ENCODE measurements around the gene IL18R1. TPM values are rescaled to one million over a fixed set of nuclear protein-coding genes. Genes with fewer than 3 reads are reported as not detected.

IL18R1 gene
- total RNA-seq, 1 donor: 4.0 TPM

GRCh38 chr2:102428573-102428972, 73.0 kb downstream of the IL18R1 start:
- Histone ChIP-seq H3K9me3 (ENCODE audit: low read depth, low read length) (no peaks in the 10 kb centered on the region), H3K27me3 (ENCODE audit: insufficient read depth, low read length) (peaks cover 3% of the 10 kb centered on the region), H3K36me3 (ENCODE audit: insufficient read depth, low read length) (no peaks in the 10 kb centered on the region), H3K4me2 (ENCODE audit: insufficient read depth, low read length) (no peak overlapping the region), H4K20me1 (ENCODE audit: insufficient read depth, low read length) (no peaks in the 10 kb centered on the region), H3K27ac (ENCODE audit: low read depth, low read length) (no peak overlapping the region), H3K4me1 (ENCODE audit: insufficient read depth, low read length) (no peaks in the 10 kb centered on the region), H3K4me3 (ENCODE audit: insufficient read depth, low read length) (no peak overlapping the region), H3K79me2 (ENCODE audit: insufficient read depth, low read length) (no peaks in the 10 kb centered on the region), H2AFZ (ENCODE audit: low read length) (no peak overlapping the region)
- TF ChIP-seq CTCF (IDR thresholded peaks at IDR 0.05; ENCODE audit: extremely low read depth, low read depth, low read length): no peak
- no peak for DNase-seq (ENCODE audit: insufficient read length, low spot score, missing footprints)

- Histone ChIP-seq H2AFZ (ENCODE audit: low read length) (no peak overlapping the region), H3K36me3 (ENCODE audit: insufficient read depth, low read length) (no peaks in the 10 kb centered on the region), H4K20me1 (ENCODE audit: insufficient read depth, low read length) (no peaks in the 10 kb centered on the region), H3K4me2 (ENCODE audit: insufficient read depth, low read length) (no peak overlapping the region), H3K9me3 (ENCODE audit: low read depth, low read length) (no peaks in the 10 kb centered on the region), H3K27ac (ENCODE audit: low read depth, low read length) (no peak overlapping the region), H3K4me1 (ENCODE audit: insufficient read depth, low read length) (no peaks in the 10 kb centered on the region), H3K27me3 (ENCODE audit: insufficient read depth, low read length) (peaks cover 3% of the 10 kb centered on the region), H3K4me3 (ENCODE audit: insufficient read depth, low read length) (no peak overlapping the region), H3K79me2 (ENCODE audit: insufficient read depth, low read length) (no peaks in the 10 kb centered on the region)
- DNase-seq (ENCODE audit: insufficient read length, low spot score, missing footprints): no peak
- TF ChIP-seq CTCF (IDR thresholded peaks at IDR 0.05; ENCODE audit: extremely low read depth, low read depth, low read length): no peak
Observed at GRCh38 chr2:102432386-102432785, 76.8 kb downstream of the IL18R1 start.

GRCh38 chr2:102433973-102434654, 78.5 kb downstream of the IL18R1 start:
- Histone ChIP-seq H3K9me3 (ENCODE audit: low read depth, low read length) (no peaks in the 10 kb centered on the region), H3K79me2 (ENCODE audit: insufficient read depth, low read length) (no peaks in the 10 kb centered on the region), H3K36me3 (ENCODE audit: insufficient read depth, low read length) (no peaks in the 10 kb centered on the region), H2AFZ (ENCODE audit: low read length) (no peak overlapping the region), H4K20me1 (ENCODE audit: insufficient read depth, low read length) (no peaks in the 10 kb centered on the region), H3K4me2 (ENCODE audit: insufficient read depth, low read length) (no peak overlapping the region), H3K4me3 (ENCODE audit: insufficient read depth, low read length) (no peak overlapping the region), H3K27ac (ENCODE audit: low read depth, low read length) (no peak overlapping the region), H3K4me1 (ENCODE audit: insufficient read depth, low read length) (no peaks in the 10 kb centered on the region), H3K27me3 (ENCODE audit: insufficient read depth, low read length) (no peaks in the 10 kb centered on the region)
- TF ChIP-seq CTCF (IDR thresholded peaks at IDR 0.05; ENCODE audit: extremely low read depth, low read depth, low read length): no peak
- no peak for DNase-seq (ENCODE audit: insufficient read length, low spot score, missing footprints)

GRCh38 chr2:102434655-102435381, 79.2 kb downstream of the IL18R1 start:
- Histone ChIP-seq H4K20me1 (ENCODE audit: insufficient read depth, low read length) (no peaks in the 10 kb centered on the region), H3K4me1 (ENCODE audit: insufficient read depth, low read length) (no peaks in the 10 kb centered on the region), H2AFZ (ENCODE audit: low read length) (no peak overlapping the region), H3K9me3 (ENCODE audit: low read depth, low read length) (no peaks in the 10 kb centered on the region), H3K79me2 (ENCODE audit: insufficient read depth, low read length) (no peaks in the 10 kb centered on the region), H3K4me2 (ENCODE audit: insufficient read depth, low read length) (no peak overlapping the region), H3K27me3 (ENCODE audit: insufficient read depth, low read length) (no peaks in the 10 kb centered on the region), H3K4me3 (ENCODE audit: insufficient read depth, low read length) (no peak overlapping the region), H3K36me3 (ENCODE audit: insufficient read depth, low read length) (no peaks in the 10 kb centered on the region), H3K27ac (ENCODE audit: low read depth, low read length) (no peak overlapping the region)
- TF ChIP-seq CTCF (IDR thresholded peaks at IDR 0.05; ENCODE audit: extremely low read depth, low read depth, low read length): no peak
- DNase-seq (ENCODE audit: insufficient read length, low spot score, missing footprints): no peak
